RWPE1 (cell line): ENCODE results near the gene CD53.

Experiments
- CTCF ChIA-PET: fragments of 350-600 bp; sonication (Branson Sonifier 250); formaldehyde crosslinking; extraction: SDS; loops from one replicate; lab custom pipeline; 2021; lab: Yijun Ruan, JAX
- POLR2A ChIA-PET: fragments of 400-600 bp; formaldehyde crosslinking; extraction: SDS; loops from one replicate; lab custom pipeline; 2020; ENCODE audit warnings: antibody characterized with exemption; ENCODE audit not compliant: low non-redundant PET; lab: Yijun Ruan, JAX
- DNase-seq: peaks from one replicate; pipeline ENCODE4 v3.0.0; 2012; ENCODE audit warnings: low spot score
- H3K27ac ChIP-seq: fragments of 450-650 bp; 2 replicates; pipeline ENCODE4 v1.5.1; 2017
- CTCF ChIP-seq: fragments of 450-650 bp; conservative IDR thresholded peaks from 2 replicates; pipeline ENCODE4 v1.5.1; 2017; ENCODE audit warnings: low read depth, mild to moderate bottlenecking

Gene CD53

DNA sequence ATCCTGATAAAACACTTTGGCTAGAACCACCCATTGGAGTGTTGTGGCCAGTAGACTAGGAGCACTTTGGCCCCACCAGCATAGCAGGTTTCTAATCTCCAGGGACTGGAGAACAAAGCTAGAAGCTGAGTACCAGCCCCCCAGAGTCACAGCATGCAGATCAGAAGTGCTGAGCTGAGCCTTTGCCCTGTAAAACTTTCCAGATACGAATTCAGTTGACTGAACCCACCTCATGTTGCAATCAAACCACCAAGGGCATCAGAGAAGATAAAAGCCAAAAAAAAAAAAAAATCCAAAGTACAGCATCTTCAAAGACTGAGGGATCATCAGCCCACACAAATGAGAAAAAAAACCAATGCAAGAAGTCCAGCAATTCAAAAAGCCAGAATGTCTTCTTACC is 8.7 kb upstream of the CD53 start:
- ChIA-PET POLR2A (no interaction called here), CTCF (no interaction called here)
- no peak overlapping the region for H3K27ac ChIP-seq
- no peak for DNase-seq
- TF ChIP-seq CTCF: no peak

GRCh38 chr1:110870721-110871388 is 2.1 kb upstream of the CD53 start:
- no peak for DNase-seq
- POLR2A ChIA-PET: no interaction called here
- H3K27ac ChIP-seq: no peak overlapping the region
- CTCF ChIA-PET: no interaction called here
- TF ChIP-seq CTCF: no peak

GRCh38 chr1:110872366-110872744 is 593 bp upstream of the CD53 start:
- CTCF ChIA-PET: interaction anchor here (0.7 kb wide), 1 partner anchor 43 kb away, joined by 3 read pairs; no protein-coding TSS in a partner anchor
- no peak for DNase-seq
- no peak overlapping the region for H3K27ac ChIP-seq
- POLR2A ChIA-PET: no interaction called here
- no peak for TF ChIP-seq CTCF

- H3K27ac ChIP-seq: no peak overlapping the region
- no peak for TF ChIP-seq CTCF
- ChIA-PET CTCF (no interaction called here), POLR2A (no interaction called here)
- DNase-seq: no peak
Observed at GRCh38 chr1:110873856-110874255, 908 bp downstream of the CD53 start.

GRCh38 chr1:110874324-110875215 is 1.6 kb downstream of the CD53 start:
- no peak for DNase-seq
- TF ChIP-seq CTCF: no peak
- H3K27ac ChIP-seq: no peak overlapping the region
- CTCF ChIA-PET: interaction anchor here (0.6 kb wide), 1 partner anchor 352 kb away, joined by 6 read pairs; no protein-coding TSS in a partner anchor
- POLR2A ChIA-PET: no interaction called here

GRCh38 chr1:110875216-110875731 is 2.3 kb downstream of the CD53 start:
- H3K27ac ChIP-seq: no peak overlapping the region
- POLR2A ChIA-PET: no interaction called here
- CTCF ChIA-PET: interaction anchor here (0.6 kb wide), 2 partner anchors 92 to 351 kb away, joined by 4 to 6 read pairs; no protein-coding TSS in a partner anchor
- TF ChIP-seq CTCF: no peak
- DNase-seq: no peak
